Epithelial cell of proximal tubule (primary cell): ENCODE data around the gene KCNQ1. TPM values are rescaled to one million over a fixed set of nuclear protein-coding genes. Genes with fewer than 3 reads are reported as not detected.

Source experiments
- DNase-seq: peaks from one replicate; pipeline ENCODE4 v3.0.0-alpha.2; 2011; ENCODE audit warnings: low read depth
- H3K4me3 ChIP-seq: 2 replicates; pipeline ENCODE4 v1.5.1; 2011; ENCODE audit warnings: low read depth, mild to moderate bottlenecking, low read length
- CTCF ChIP-seq: conservative IDR thresholded peaks from 2 replicates; pipeline ENCODE4 v1.5.1; 2012; ENCODE audit warnings: low read depth, mild to moderate bottlenecking, low read length
- total RNA-seq: library from RNA; depleted of rRNA; stranded (reverse); fragments of >200 nt; gene quantifications from 2 replicates; pipeline ENCODE4 v1.2.3, GENCODE V29; 2015

The KCNQ1 gene
- total RNA-seq, 1 donor from 2014 or later, result 0.46 TPM

GRCh38 chr11:2865922-2866577 lies 421.2 kb downstream of the KCNQ1 start:
- no peak overlapping the region for H3K4me3 ChIP-seq
- DNase-seq, result no peak
- TF ChIP-seq CTCF, result no peak

- no peak for TF ChIP-seq CTCF
- H3K4me3 ChIP-seq, result no peak overlapping the region
- no peak for DNase-seq
Measured at GRCh38 chr11:2867142-2867541, 422.3 kb downstream of the KCNQ1 start.

GRCh38 chr11:2867722-2868505 lies 423.1 kb downstream of the KCNQ1 start:
- no peak overlapping the region for H3K4me3 ChIP-seq
- TF ChIP-seq CTCF, result no peak
- DNase-seq, result no peak

- TF ChIP-seq CTCF, result no peak
- no peak overlapping the region for H3K4me3 ChIP-seq
- no peak for DNase-seq
Measured at GRCh38 chr11:2868506-2869133, 423.8 kb downstream of the KCNQ1 start.

GRCh38 chr11:2869134-2869526 lies 424.3 kb downstream of the KCNQ1 start:
- H3K4me3 ChIP-seq, result no peak overlapping the region
- DNase-seq, result no peak
- TF ChIP-seq CTCF, result no peak

- no peak overlapping the region for H3K4me3 ChIP-seq
- DNase-seq, result no peak
- no peak for TF ChIP-seq CTCF
Measured at GRCh38 chr11:2869561-2870427, 425.0 kb downstream of the KCNQ1 start.
